ENCODE results near the gene TBCD. TPM values are rescaled to one million over a fixed set of nuclear protein-coding genes. Genes with fewer than 3 reads are reported as not detected.

Gene TBCD
- total RNA-seq, 1 donor from 2014 or later, result 125 TPM

DNA sequence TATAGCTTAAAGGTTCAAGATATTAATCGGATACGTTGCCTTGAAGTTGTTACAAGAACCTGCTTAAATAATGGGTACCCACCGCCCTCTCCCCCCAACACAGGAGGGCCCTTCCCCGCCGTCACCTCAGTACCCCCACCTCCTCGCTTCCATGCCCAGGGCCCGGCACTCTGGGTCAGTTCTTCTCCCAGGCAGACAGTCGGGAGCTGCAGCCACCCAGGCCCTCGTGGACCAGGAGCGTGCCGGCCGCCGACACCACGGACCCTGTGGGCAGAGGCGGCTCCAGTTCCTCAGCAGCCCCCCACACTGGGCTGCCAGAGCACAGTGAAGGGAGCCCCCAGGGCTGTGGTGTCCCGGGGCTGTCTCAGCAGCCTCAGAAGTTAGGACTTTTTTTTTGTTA, 168.8 kb downstream of the TBCD start:
- intact Hi-C loops (cut with micrococcal nuclease), result no loop called here
- peaks cover 9% of the 10 kb centered on the region for H3K4me1 Mint-ChIP-seq (ENCODE audit: low read depth)
- H3K36me3 Mint-ChIP-seq (ENCODE audit: low read depth), result peaks cover 32% of the 10 kb centered on the region
- H3K9me3 Mint-ChIP-seq, result no peaks in the 10 kb centered on the region
- no peaks in the 10 kb centered on the region for H3K27me3 Mint-ChIP-seq (ENCODE audit: low read depth)
- no peak overlapping the region for H3K4me3 Mint-ChIP-seq (ENCODE audit: low read depth)
- DNase-seq (ENCODE audit: low spot score), result no peak
- H3K27ac Mint-ChIP-seq, result no peak overlapping the region

- intact Hi-C loops (cut with micrococcal nuclease), result no loop called here
- H3K4me3 Mint-ChIP-seq (ENCODE audit: low read depth), result no peak overlapping the region
- peaks cover 28% of the 10 kb centered on the region for H3K36me3 Mint-ChIP-seq (ENCODE audit: low read depth)
- H3K9me3 Mint-ChIP-seq, result no peaks in the 10 kb centered on the region
- H3K27ac Mint-ChIP-seq, result no peak overlapping the region
- DNase-seq (ENCODE audit: low spot score), result no peak
- H3K27me3 Mint-ChIP-seq (ENCODE audit: low read depth), result no peaks in the 10 kb centered on the region
- H3K4me1 Mint-ChIP-seq (ENCODE audit: low read depth), result peaks cover 5% of the 10 kb centered on the region
Measured at GRCh38 chr17:82921426-82921825, 169.6 kb downstream of the TBCD start.

GRCh38 chr17:82922646-82923045, 170.8 kb downstream of the TBCD start:
- Mint-ChIP-seq H3K9me3 (no peaks in the 10 kb centered on the region), H3K27ac (no peak overlapping the region), H3K4me3 (ENCODE audit: low read depth) (no peak overlapping the region), H3K27me3 (ENCODE audit: low read depth) (no peaks in the 10 kb centered on the region), H3K36me3 (ENCODE audit: low read depth) (peaks cover 35% of the 10 kb centered on the region), H3K4me1 (ENCODE audit: low read depth) (peaks cover 1% of the 10 kb centered on the region)
- intact Hi-C loops (cut with micrococcal nuclease), result no loop called here
- DNase-seq (ENCODE audit: low spot score), result no peak

GRCh38 chr17:82923366-82924113, 171.7 kb downstream of the TBCD start:
- Mint-ChIP-seq H3K27me3 (ENCODE audit: low read depth) (no peaks in the 10 kb centered on the region), H3K36me3 (ENCODE audit: low read depth) (peaks cover 40% of the 10 kb centered on the region), H3K4me1 (ENCODE audit: low read depth) (peaks cover 1% of the 10 kb centered on the region), H3K27ac (no peak overlapping the region), H3K4me3 (ENCODE audit: low read depth) (no peak overlapping the region), H3K9me3 (no peaks in the 10 kb centered on the region)
- no peak for DNase-seq (ENCODE audit: low spot score)
- intact Hi-C loops (cut with micrococcal nuclease), result no loop called here

DNA sequence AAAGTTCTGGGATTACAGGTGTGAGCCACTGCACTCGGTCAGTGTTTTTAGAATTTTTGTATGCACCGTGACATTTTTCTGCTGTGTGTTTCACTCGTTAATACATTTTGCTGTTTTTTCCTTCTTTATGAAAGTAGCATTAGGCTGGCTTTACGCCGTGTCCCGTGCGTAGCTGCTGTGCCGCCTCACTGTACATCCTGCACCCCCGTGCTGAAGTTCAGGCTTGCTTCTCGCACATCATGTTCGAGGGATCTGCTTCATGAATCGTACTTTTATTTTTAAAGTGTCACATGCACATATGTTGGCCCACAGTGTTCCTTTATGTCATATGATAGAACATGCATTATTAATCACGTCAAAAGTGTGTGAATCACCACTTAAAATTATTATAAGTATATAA, 172.3 kb downstream of the TBCD start:
- Mint-ChIP-seq H3K4me3 (ENCODE audit: low read depth) (no peak overlapping the region), H3K36me3 (ENCODE audit: low read depth) (peaks cover 44% of the 10 kb centered on the region), H3K4me1 (ENCODE audit: low read depth) (peaks cover under 1% of the 10 kb centered on the region), H3K27ac (no peak overlapping the region), H3K27me3 (ENCODE audit: low read depth) (no peaks in the 10 kb centered on the region), H3K9me3 (no peaks in the 10 kb centered on the region)
- no peak for DNase-seq (ENCODE audit: low spot score)
- intact Hi-C loops (cut with micrococcal nuclease), result no loop called here

- DNase-seq (ENCODE audit: low spot score), result no peak
- Mint-ChIP-seq H3K4me1 (ENCODE audit: low read depth) (no peaks in the 10 kb centered on the region), H3K9me3 (no peaks in the 10 kb centered on the region), H3K27ac (no peak overlapping the region), H3K36me3 (ENCODE audit: low read depth) (peaks cover 44% of the 10 kb centered on the region), H3K4me3 (ENCODE audit: low read depth) (no peak overlapping the region), H3K27me3 (ENCODE audit: low read depth) (no peaks in the 10 kb centered on the region)
- intact Hi-C loops (cut with micrococcal nuclease), result no loop called here
Measured at GRCh38 chr17:82924812-82925211, 172.9 kb downstream of the TBCD start.

- H3K4me1 Mint-ChIP-seq (ENCODE audit: low read depth), result no peaks in the 10 kb centered on the region
- no peaks in the 10 kb centered on the region for H3K27me3 Mint-ChIP-seq (ENCODE audit: low read depth)
- peaks cover 45% of the 10 kb centered on the region for H3K36me3 Mint-ChIP-seq (ENCODE audit: low read depth)
- no peak overlapping the region for H3K4me3 Mint-ChIP-seq (ENCODE audit: low read depth)
- H3K9me3 Mint-ChIP-seq, result no peaks in the 10 kb centered on the region
- no peak for DNase-seq (ENCODE audit: low spot score)
- no peak overlapping the region for H3K27ac Mint-ChIP-seq
- intact Hi-C loops (cut with micrococcal nuclease), result no loop called here
Measured at GRCh38 chr17:82925336-82925735, 173.5 kb downstream of the TBCD start.

DNA sequence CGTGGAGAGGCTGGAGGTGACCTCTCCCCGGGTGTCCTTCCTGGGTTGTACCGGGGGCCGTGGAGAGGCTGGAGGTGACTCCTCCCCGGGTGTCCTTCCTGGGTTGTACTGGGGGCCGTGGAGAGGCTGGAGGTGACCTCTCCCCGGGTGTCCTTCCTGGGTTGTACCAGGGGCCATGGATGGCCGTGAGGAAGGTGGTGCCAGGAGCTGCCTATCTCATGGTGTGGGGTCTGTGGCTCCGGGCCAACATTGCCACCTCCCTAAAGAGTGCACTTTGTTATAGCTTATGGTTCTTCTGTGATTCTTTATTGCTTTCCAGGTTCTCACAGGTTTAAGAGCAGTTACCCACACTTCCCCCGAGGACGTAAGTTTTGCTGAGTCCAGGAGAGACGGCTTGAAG, 174.2 kb downstream of the TBCD start:
- intact Hi-C loops (cut with micrococcal nuclease), result no loop called here
- Mint-ChIP-seq H3K4me1 (ENCODE audit: low read depth) (no peaks in the 10 kb centered on the region), H3K4me3 (ENCODE audit: low read depth) (no peak overlapping the region), H3K27ac (no peak overlapping the region), H3K27me3 (ENCODE audit: low read depth) (no peaks in the 10 kb centered on the region), H3K9me3 (no peaks in the 10 kb centered on the region), H3K36me3 (ENCODE audit: low read depth) (peaks cover 53% of the 10 kb centered on the region)
- DNase-seq (ENCODE audit: low spot score), result no peak

DNA sequence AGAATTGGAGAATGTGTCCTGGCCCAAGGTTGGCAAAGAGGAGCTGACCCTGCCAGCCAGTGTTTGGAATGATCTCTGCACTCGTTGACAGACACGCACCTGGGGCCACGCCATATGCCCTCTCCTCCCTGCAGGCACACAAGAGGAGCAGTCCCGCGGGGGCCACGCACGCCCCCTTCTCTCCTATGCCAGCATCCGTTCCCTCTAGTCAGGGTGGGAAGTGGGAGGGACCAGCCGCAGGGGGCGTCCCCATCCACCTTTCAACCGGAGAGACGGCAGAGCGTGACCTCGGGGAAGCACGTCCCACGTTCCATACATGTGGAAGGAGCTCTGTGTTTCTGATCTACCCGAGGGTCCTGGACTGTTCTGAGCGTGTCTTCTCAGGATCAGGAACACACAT, 174.9 kb downstream of the TBCD start:
- Mint-ChIP-seq H3K27ac (no peak overlapping the region), H3K36me3 (ENCODE audit: low read depth) (peaks cover 53% of the 10 kb centered on the region), H3K4me3 (ENCODE audit: low read depth) (no peak overlapping the region), H3K4me1 (ENCODE audit: low read depth) (no peaks in the 10 kb centered on the region), H3K9me3 (no peaks in the 10 kb centered on the region), H3K27me3 (ENCODE audit: low read depth) (no peaks in the 10 kb centered on the region)
- DNase-seq (ENCODE audit: low spot score), result no peak
- intact Hi-C loops (cut with micrococcal nuclease), result no loop called here

DNA sequence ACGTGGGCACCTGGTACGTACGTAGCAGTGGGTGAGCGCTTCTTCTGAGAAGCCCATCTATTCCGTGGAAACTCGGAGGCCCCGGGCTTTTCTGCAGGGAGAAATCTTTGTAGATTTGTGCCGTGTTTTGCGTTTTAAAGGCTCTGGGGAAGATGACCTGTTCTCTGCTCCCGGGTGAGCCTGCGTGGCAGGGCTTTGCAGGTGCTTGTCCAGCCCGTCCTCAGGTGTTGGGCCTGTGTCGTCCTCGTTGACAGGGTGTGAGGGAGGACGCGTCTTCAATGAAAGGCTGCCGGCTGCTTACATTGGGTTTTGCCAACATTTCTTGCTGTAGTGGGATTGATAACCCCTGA, 175.4 kb downstream of the TBCD start:
- Mint-ChIP-seq H3K4me1 (ENCODE audit: low read depth) (no peaks in the 10 kb centered on the region), H3K27me3 (ENCODE audit: low read depth) (no peaks in the 10 kb centered on the region), H3K9me3 (no peaks in the 10 kb centered on the region), H3K4me3 (ENCODE audit: low read depth) (no peak overlapping the region), H3K36me3 (ENCODE audit: low read depth) (peaks cover 57% of the 10 kb centered on the region), H3K27ac (no peak overlapping the region)
- intact Hi-C loops (cut with micrococcal nuclease), result no loop called here
- no peak for DNase-seq (ENCODE audit: low spot score)

GRCh38 chr17:82927661-82928601, 176.1 kb downstream of the TBCD start:
- intact Hi-C loops (cut with micrococcal nuclease), result no loop called here
- no peak overlapping the region for H3K27ac Mint-ChIP-seq
- no peak overlapping the region for H3K4me3 Mint-ChIP-seq (ENCODE audit: low read depth)
- DNase-seq (ENCODE audit: low spot score), result no peak
- H3K27me3 Mint-ChIP-seq (ENCODE audit: low read depth), result no peaks in the 10 kb centered on the region
- H3K4me1 Mint-ChIP-seq (ENCODE audit: low read depth), result no peaks in the 10 kb centered on the region
- H3K36me3 Mint-ChIP-seq (ENCODE audit: low read depth), result peaks cover 61% of the 10 kb centered on the region
- H3K9me3 Mint-ChIP-seq, result no peaks in the 10 kb centered on the region

DNA sequence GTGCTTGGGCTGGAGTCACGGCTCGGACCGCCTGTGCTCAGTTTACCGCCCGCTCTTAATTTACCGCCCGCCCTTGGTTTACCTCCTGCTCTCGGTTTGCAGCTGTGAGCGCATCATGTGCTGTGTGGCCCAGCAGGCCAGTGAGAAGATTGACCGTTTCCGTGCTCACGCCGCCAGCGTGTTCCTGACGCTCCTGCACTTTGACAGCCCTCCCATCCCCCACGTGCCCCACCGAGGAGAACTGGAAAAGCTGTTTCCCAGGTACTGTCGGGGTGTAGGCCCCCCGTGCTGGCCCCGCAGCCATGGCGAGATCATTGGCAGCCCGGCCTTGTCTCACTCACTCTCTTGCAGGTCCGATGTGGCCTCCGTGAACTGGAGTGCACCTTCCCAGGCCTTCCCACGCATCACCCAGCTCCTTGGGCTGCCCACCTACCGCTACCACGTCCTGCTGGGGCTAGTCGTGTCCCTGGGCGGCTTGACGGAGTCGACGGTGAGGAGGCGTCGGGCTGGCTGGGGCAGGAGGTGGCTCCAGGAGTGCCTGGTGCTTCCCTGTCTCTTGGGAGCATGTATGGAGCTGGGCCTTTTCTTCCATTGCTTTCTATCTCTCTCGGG, 177.3 kb downstream of the TBCD start:
- no peak for DNase-seq (ENCODE audit: low spot score)
- Mint-ChIP-seq H3K27ac (no peak overlapping the region), H3K4me1 (ENCODE audit: low read depth) (no peaks in the 10 kb centered on the region), H3K4me3 (ENCODE audit: low read depth) (no peak overlapping the region), H3K36me3 (ENCODE audit: low read depth) (peaks cover 65% of the 10 kb centered on the region), H3K27me3 (ENCODE audit: low read depth) (no peaks in the 10 kb centered on the region), H3K9me3 (no peaks in the 10 kb centered on the region)
- intact Hi-C loops (cut with micrococcal nuclease), result no loop called here

- no peak overlapping the region for H3K27ac Mint-ChIP-seq
- peaks cover 62% of the 10 kb centered on the region for H3K36me3 Mint-ChIP-seq (ENCODE audit: low read depth)
- H3K4me3 Mint-ChIP-seq (ENCODE audit: low read depth), result no peak overlapping the region
- intact Hi-C loops (cut with micrococcal nuclease), result no loop called here
- H3K9me3 Mint-ChIP-seq, result no peaks in the 10 kb centered on the region
- no peaks in the 10 kb centered on the region for H3K27me3 Mint-ChIP-seq (ENCODE audit: low read depth)
- H3K4me1 Mint-ChIP-seq (ENCODE audit: low read depth), result no peaks in the 10 kb centered on the region
- no peak for DNase-seq (ENCODE audit: low spot score)
Measured at GRCh38 chr17:82929676-82930042, 177.8 kb downstream of the TBCD start.
